HepG2 (cell line): ENCODE measurements around the gene PALM3. TPM values are rescaled to one million over a fixed set of nuclear protein-coding genes. Genes with fewer than 3 reads are reported as not detected.

Source experiments
- ARNT ChIP-seq: fragments of 450-650 bp; IDR thresholded peaks from 2 replicates; pipeline ENCODE4 v1.6.1; 2017
- CTCF ChIP-seq: sonication (generic); formaldehyde crosslinking; IDR thresholded peaks from 2 replicates; pipeline ENCODE4 v1.5.0; 2020; ENCODE audit warnings: mild to moderate bottlenecking, missing genetic modification reagents, moderate library complexity
- DRAP1 ChIP-seq: IDR thresholded peaks from 2 replicates; pipeline ENCODE4 v1.6.1; 2016; ENCODE audit warnings: missing genetic modification reagents, missing compliant biosample characterization
- PAWR ChIP-seq: sonication (generic); formaldehyde crosslinking; IDR thresholded peaks from 2 replicates; pipeline ENCODE4 v1.4.0; 2020; ENCODE audit warnings: missing genetic modification reagents, mild to moderate bottlenecking, borderline replicate concordance
- POLR2A ChIP-seq, 2 experiments: IDR thresholded peaks; 2 replicates each; pipeline ENCODE4 v1.6.1; 2011; ENCODE audit warnings: low read depth in 2 of 2, low read length in 2 of 2, mild to moderate bottlenecking in 1 of 2, moderate library complexity in 1 of 2; ENCODE audit not compliant: insufficient read depth in 1 of 2
- SMAD9 ChIP-seq: sonication (generic); formaldehyde crosslinking; IDR thresholded peaks from 2 replicates; pipeline ENCODE4 v1.5.1; 2020; ENCODE audit warnings: mild to moderate bottlenecking, missing genetic modification reagents
- SMC3 ChIP-seq: IDR thresholded peaks from 2 replicates; pipeline ENCODE4 v1.6.1; 2011; ENCODE audit warnings: low read length, improper control_type of control experiment
- ZBTB37 ChIP-seq: sonication (generic); formaldehyde crosslinking; IDR thresholded peaks from 2 replicates; pipeline ENCODE4 v1.4.0; 2020; ENCODE audit warnings: mild to moderate bottlenecking, missing genetic modification reagents
- ZNF121 ChIP-seq: sonication (generic); formaldehyde crosslinking; IDR thresholded peaks from 2 replicates; pipeline ENCODE4 v1.5.0; 2020; ENCODE audit warnings: mild to moderate bottlenecking, missing genetic modification reagents
- ZNF280D ChIP-seq: sonication (generic); formaldehyde crosslinking; IDR thresholded peaks from 2 replicates; pipeline ENCODE4 v1.5.1; 2020; ENCODE audit warnings: mild to moderate bottlenecking, missing genetic modification reagents
- ZNF503 ChIP-seq: sonication (generic); formaldehyde crosslinking; IDR thresholded peaks from 2 replicates; pipeline ENCODE4 v1.4.0; 2020; ENCODE audit warnings: missing genetic modification reagents
- ZNF724P ChIP-seq: sonication (generic); formaldehyde crosslinking; IDR thresholded peaks from 2 replicates; pipeline ENCODE4 v1.8.0; 2022; ENCODE audit warnings: missing genetic modification reagents, borderline replicate concordance
- ZNF878 ChIP-seq: sonication (generic); formaldehyde crosslinking; IDR thresholded peaks from 2 replicates; pipeline ENCODE4 v1.8.1; 2023; ENCODE audit warnings: mild to moderate bottlenecking, missing genetic modification reagents, moderate library complexity
- polyA plus RNA-seq, 8 experiments: library from polyadenylated mRNA; depleted of rRNA in 3 of 8; stranded (reverse) in 7 of 8; unstranded in 1 of 8; fragments of >200 nt; fragmentation: Illumina TruSeq in 4 of 8; extraction: Trizol in 4 of 8; gene quantifications; 2 replicates each; pipeline versions ENCODE4 v1.2.1 to v1.2.3, GENCODE V29; 2011 to 2016; ENCODE audit warnings: low read depth in 4 of 8, missing spikeins in 1 of 8, mixed read lengths in 1 of 8; ENCODE audit not compliant: insufficient read depth in 1 of 8
- total RNA-seq, 5 experiments: library from RNA; depleted of rRNA; stranded (reverse); fragments of >200 nt; fragmentation: Illumina TruSeq; extraction: Trizol; gene quantifications; 2 replicates each; pipeline ENCODE4 v1.2.3, GENCODE V29; 2016; ENCODE audit warnings: low read depth in 1 of 5

Gene PALM3
- total and polyA plus RNA-seq, 2 of the 13 experiments (the other 11 are each of a cell fraction or from before 2014, with no cell fraction given): 0.79 to 2.4 TPM

- TF ChIP-seq ZBTB37 (no peak), SMAD9 (CRISPR knock-in tag) (no peak), ZNF724P (CRISPR knock-in tag) (no peak), ZNF121 (CRISPR knock-in tag) (peak; percentile 74), PAWR (no peak), ZNF878 (CRISPR knock-in tag) (no peak), ZNF503 (CRISPR knock-in tag) (no peak), ARNT (no peak), SMC3 (peak; percentile 34; the same call in 1 of the 2 replicates), DRAP1 (CRISPR knock-in tag) (no peak), CTCF (peak; percentile 64), ZNF280D (no peak), POLR2A (IDR thresholded peaks at IDR 0.05; ENCODE audit: insufficient read depth in 1 of 2, low read depth in 2 of 2, low read length in 2 of 2) (no peak)
These were observed 34.6 kb upstream of the PALM3 start (continued) for GRCh38 chr19:14096272-14096992.
